TTC549 (cell line): ENCODE data around the gene DHX16.

Experiments used
- FAIRE-seq: peaks from 2 replicates; lab custom pipeline; 2012; peaks lifted over from hg19 to GRCh38; lab: Jason Lieb, UNC

DHX16 gene

DNA sequence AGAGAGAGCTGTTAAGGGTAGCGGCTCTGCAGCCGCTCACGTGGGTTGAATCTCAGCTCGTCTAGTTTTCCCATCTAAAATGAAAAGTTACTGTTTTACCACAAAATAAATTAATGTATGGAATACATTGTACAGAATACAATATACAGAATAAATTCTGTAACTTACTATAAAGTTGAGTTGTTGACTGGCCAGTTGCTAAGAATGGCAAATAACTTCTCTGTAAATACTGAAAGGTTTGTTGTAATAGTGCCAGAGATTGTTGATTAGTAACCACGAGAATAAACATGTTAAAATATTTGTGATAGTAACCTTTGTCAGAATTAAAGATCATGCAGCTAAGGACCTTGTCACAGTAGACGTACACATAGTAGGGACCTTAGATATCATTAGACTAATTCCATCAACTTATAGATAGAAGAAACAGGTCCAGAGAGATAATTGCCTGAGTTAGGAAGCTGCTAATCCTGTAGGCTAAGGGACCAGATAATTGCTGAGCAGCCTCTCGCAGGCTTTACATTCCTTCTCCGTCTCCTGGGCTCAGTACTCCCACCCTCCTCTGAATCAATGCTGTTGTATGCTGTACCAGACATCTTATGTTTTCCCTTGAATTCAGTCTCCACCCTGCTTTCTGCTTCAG lies 18.5 kb upstream of the DHX16 start:
- no peak for FAIRE-seq

GRCh38 chr6:30690403-30691207 lies 17.8 kb upstream of the DHX16 start, which contains the start of gene NRM:
NRM (minus strand) TSS chr6:30690984; CDS start chr6:30690974, 10 bp downstream.
- no peak for FAIRE-seq

DNA sequence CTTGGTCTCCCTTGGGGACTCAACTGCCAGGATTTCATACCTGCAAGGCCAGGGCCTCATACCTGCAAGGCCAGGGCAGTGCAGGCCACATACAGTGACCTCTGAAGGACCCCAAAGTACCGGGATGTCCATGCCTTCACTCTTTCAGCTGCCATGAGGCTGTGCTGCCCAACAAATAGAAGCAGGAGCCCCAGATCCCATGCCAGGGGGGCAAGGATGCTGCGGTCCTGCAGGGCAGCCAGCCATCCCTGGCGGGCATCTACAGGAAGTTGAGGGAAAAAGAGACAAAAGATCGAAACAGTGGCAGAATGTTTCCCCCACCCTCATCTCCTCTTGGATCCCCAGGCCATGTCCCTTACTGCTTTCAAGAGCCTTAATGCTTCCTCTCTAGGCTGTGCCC lies 17.2 kb upstream of the DHX16 start:
- FAIRE-seq = no peak

- no peak for FAIRE-seq
Measured at GRCh38 chr6:30689022-30689865, 16.4 kb upstream of the DHX16 start.

DNA sequence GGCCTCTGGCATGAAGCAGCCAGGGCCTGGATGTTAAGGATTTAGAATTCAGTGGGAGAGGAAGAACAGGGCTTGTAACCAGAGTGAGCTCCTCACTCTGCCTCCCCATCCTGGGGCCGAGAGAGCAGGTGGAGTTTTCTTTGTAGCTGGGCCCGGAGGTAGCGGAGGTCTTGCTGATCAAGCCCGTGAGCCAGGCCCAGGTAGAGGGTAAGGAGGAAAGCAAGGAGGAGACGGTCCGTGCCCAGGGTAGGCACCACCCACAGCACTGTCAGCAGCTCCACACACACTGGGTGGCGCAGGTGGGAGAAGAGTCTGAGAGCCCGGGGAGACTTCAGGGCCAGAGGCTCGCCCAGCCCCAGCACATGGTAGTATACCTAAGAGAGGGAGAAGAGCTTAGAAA lies 15.8 kb upstream of the DHX16 start:
- FAIRE-seq = no peak

GRCh38 chr6:30687659-30688431 lies 15.0 kb upstream of the DHX16 start:
- no peak for FAIRE-seq

- no peak for FAIRE-seq
Measured at GRCh38 chr6:30686908-30687658, 14.3 kb upstream of the DHX16 start.

DNA sequence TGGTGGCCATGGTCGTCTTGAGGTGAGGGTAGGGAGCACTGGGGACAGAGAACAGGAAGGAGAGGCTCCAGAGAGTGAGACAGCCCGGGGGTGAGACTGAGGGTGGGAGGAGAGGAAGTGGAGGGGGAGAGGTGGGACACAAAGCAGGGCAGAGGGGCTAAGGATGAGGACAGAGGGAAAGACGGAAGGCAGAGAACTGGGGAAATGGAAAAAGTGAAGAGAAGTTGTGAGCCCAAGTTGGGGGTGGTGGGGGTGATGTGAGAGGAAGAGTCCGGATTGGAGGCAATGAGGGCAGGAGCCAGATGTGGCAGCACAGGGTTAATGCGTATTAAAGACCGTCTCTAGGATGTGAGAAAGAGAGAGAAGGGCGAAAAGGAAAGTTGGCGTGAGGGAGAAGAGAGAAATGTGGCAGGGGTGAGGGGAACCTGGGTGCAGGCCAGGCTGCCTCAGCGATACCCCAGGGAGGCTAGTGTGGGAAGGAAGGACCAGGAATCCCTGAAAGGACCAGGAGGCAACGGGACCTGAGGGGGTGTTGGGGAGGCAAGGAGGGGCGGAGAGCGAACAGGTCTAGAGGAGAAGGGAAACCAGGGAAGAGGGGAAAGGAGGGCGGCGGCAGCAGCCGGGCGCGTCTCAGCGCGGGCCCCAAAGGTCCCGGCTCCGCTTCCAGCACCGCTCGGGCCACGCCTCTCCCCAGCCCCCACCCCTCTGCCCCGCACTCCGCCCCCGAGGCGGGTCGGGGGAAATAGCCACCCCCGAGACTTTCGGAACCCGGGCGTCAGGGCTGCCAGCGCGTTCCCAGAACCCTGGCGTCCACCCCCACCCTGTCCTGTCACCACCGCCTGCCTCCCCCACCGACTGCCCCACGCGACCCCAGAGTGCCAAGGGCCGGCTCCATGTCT lies 13.5 kb upstream of the DHX16 start, which contains the start of gene PPP1R18:
TSS of gene PPP1R18 (minus strand) at position 637 of the 899 bp plus-strand sequence. CDS start at position 10, 627 bp downstream.
- no peak for FAIRE-seq

DNA sequence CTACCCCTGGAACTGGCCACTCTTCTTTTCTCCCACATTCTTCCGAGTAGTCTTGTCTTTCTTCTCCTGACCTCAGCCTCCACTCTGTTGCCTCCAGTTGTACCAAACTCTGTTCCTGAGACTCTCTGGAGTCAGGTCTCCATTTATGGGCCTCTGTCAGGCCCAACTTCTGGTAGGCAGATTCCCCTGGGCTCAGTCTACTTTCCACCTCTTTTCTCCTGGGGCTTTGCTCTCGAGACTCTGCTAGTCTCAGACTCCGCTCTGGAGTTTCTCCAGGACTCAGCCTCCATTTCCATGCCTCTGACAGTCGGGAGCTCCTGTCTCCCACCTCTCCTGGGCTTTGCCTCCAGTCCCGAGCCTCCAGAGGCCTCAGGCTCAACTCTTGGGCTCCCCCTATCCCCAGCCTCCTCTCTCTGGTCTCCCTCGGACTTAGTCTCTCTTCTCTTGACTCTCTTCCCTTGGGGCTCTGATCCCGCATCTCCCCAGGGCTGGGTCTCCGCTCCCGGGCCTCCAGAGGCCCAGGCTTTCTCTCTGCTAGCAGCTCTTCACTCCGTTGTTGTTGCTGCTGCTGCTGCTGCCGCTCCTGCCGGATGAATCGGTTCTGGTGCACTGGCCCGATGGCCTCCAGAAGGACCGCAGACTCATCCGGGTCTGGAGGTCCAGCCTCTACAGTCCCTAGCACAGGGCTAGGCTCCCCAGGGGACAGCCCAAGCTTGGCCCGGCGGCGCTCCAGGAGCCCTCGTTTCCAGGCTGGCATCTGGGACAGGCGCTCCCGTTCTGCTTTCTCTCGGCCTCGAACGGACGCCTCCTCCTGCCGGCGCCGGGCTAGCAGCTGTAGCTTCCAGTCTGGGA lies 12.6 kb upstream of the DHX16 start:
- no peak for FAIRE-seq

DNA sequence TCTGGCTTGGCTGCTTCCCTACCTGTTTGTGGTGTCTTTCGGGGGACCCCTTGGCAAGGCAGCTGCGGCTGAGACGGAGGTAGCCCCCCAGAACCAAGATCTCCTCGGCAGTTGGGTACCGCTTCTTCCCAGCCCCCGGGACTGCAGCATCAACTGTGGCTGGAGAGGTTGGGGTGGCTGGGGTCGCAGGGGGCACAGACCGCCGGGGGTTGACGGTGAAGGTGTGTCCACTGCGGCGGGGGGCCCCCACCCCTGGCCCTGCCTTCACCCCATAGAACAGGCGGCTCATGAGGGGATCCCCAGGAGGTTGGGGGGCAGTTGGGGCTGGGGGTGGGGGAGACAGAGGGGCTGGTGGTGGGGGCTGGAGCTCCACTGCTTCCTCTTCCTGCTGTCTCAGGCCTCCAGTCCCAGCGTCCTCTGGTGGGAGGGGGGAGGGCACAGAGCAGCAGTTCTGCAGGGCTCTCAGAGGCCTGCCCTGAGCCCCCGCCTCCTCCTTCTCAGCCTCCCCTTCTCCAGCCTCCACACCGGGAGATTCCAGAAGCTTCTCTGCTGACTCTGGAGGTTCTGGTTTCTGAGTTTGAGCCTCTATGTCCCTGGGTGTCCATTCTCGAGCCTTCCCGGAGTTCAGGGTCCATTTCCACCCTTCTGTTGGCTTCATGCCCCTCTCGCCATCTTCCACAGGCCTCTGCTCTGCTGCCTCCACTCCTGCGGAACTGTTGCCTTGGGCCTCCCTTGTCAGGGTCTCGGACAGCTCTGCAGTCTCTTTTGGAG lies 11.8 kb upstream of the DHX16 start:
- FAIRE-seq = no peak

DNA sequence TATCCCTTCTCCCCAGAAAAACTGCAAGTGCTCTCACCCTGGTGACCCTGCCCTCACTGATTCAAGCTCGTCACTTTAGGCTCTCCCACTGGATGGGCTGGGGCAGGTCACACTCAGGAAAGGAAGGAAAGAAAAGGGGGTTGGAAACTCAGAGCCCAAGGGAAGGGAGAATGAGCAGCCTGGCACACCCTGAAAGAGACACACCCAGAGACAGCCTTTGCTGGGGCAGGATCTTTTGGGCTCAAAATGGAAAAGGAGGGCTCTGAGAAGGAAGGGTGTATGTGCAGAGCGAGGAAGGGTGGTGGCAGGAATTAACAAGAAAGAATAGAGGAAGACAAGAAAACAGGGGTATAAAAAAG lies 11.2 kb upstream of the DHX16 start:
- no peak for FAIRE-seq

- no peak for FAIRE-seq
Measured at GRCh38 chr6:30683183-30683979, 10.6 kb upstream of the DHX16 start.

GRCh38 chr6:30682143-30683117 lies 9.6 kb upstream of the DHX16 start:
- FAIRE-seq = no peak

- FAIRE-seq = no peak
Measured at GRCh38 chr6:30681766-30682142, 8.9 kb upstream of the DHX16 start.

DNA sequence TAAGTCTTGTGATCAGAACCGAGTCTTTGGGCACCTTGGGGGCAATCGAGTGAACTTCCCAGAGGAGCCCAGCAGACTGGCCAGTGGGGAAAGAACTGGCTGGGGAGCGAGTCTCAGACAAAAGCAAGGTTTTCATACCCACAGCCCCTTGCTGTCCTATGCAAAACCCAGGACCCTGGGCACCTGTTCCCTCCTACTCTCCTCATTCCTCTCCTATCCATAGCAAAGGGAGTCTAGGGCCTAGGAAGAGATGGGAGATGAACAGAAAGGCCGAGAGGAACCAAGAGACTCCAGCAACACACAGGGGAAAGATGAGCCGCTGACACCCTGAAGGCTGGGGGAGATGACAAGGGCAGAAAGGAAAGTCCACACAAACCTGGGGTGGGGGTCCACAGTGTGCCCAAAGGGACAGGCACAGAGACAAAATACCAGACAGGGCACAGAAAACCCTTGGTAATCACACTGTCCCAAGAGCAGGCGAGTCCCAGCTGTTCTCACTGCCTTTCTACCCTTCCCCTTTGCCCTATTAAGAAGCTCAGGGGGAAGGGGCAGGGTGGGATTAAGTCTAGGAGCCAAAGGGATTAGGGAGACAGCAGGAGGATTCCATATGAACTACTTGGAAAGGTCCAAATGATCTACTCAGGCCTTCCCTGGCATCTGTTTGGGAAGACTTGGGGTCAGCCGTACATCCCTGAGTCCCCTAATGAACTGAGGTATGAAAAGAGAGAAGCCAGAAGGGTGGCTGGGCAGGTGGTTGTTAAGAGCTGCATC lies 7.1 kb upstream of the DHX16 start:
- no peak for FAIRE-seq
